GM18498 (cell line): ENCODE data around the gene ZNF454.

ENCODE experiments used
- ATAC-seq: cut with Tn5 transposase; IDR thresholded peaks from one replicate; pipeline ENCODE4 v1.9.1; 2021; ENCODE audit warnings: mild to moderate bottlenecking, moderate library complexity; ENCODE audit not compliant: unreplicated experiment

The ZNF454 gene

GRCh38 chr5:178940569-178941360 lies at the start of gene ZNF454:
Gene ZNF454 (plus strand): TSS chr5:178941198. CDS start chr5:178942792, 1,594 bp downstream.
- no peak for ATAC-seq

GRCh38 chr5:178895615-178896571 lies 45.1 kb upstream of the ZNF454 start, which contains the start of gene ZFP2:
Gene ZFP2 (plus strand): TSS chr5:178895913. CDS start chr5:178931314, 35,401 bp downstream.
- peak; percentile 80 for ATAC-seq

- ATAC-seq: no peak
These were observed 41.7 kb upstream of the ZNF454 start for GRCh38 chr5:178899289-178899688.

GRCh38 chr5:178902849-178903248 lies 38.1 kb upstream of the ZNF454 start:
- no peak for ATAC-seq

GRCh38 chr5:178931846-178932760 lies 8.9 kb upstream of the ZNF454 start:
- no peak for ATAC-seq

GRCh38 chr5:178941361-178941760 lies 363 bp downstream of the ZNF454 start:
- ATAC-seq: no peak

GRCh38 chr5:178965465-178966055 lies 24.6 kb downstream of the ZNF454 start:
- ATAC-seq: no peak

- no peak for ATAC-seq
These were observed 40.4 kb downstream of the ZNF454 start for GRCh38 chr5:178981381-178981780.

GRCh38 chr5:178982941-178983340 lies 41.9 kb downstream of the ZNF454 start:
- ATAC-seq: no peak

- no peak for ATAC-seq
These were observed 42.7 kb downstream of the ZNF454 start for GRCh38 chr5:178983728-178984127.

- ATAC-seq: no peak
These were observed 43.4 kb downstream of the ZNF454 start for GRCh38 chr5:178984145-178985072.

- ATAC-seq: no peak
These were observed 45.4 kb downstream of the ZNF454 start for GRCh38 chr5:178986326-178986960.

- ATAC-seq: no peak
These were observed 47.6 kb downstream of the ZNF454 start for GRCh38 chr5:178988436-178989220.

- no peak for ATAC-seq
These were observed 48.3 kb downstream of the ZNF454 start for GRCh38 chr5:178989311-178989710.

GRCh38 chr5:178990491-178990890 lies 49.5 kb downstream of the ZNF454 start:
- ATAC-seq: no peak

GRCh38 chr5:178991190-178992145 lies 50.5 kb downstream of the ZNF454 start:
- ATAC-seq: no peak
